ENCODE measurements around the gene TDRD7. TPM values are rescaled to one million over a fixed set of nuclear protein-coding genes. Genes with fewer than 3 reads are reported as not detected.

Gene TDRD7
- total RNA-seq, 3 donors from 2014 or later, result 9.8 to 15.1 (median 14.8) TPM

DNA sequence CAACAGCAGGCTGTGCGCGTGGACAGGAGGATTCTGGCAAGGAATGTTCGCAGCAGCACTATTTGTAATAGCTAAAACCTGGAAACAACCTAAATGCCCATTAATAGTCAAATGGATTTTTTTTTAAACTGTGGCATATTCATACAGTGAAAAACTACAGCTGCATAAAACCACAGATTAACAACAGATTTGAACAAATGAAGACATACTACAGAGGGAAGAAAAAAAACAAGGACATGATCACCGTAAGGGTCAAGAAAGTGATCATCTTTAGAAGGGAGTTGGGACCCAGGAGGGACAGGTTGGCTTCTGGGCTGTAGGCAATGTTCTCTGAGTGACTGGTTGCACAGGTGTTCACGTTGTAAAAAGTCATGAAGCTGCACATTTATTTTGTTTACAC lies 88.4 kb downstream of the TDRD7 start:
- intact Hi-C loops (cut with DNase I; ENCODE audit: low total_unique reads), result no loop called here
- H3K36me3 ChIP-seq, result no peaks in the 10 kb centered on the region
- no peak overlapping the region for H3K27ac ChIP-seq
- H3K4me3 ChIP-seq, result no peak overlapping the region
- H3K9me3 ChIP-seq, result no peaks in the 10 kb centered on the region
- no peaks in the 10 kb centered on the region for H3K4me1 ChIP-seq
- H3K27me3 ChIP-seq, result no peaks in the 10 kb centered on the region
- TF ChIP-seq POLR2A (IDR thresholded peaks at IDR 0.05), result no peak
- TF ChIP-seq, protein P1, sequence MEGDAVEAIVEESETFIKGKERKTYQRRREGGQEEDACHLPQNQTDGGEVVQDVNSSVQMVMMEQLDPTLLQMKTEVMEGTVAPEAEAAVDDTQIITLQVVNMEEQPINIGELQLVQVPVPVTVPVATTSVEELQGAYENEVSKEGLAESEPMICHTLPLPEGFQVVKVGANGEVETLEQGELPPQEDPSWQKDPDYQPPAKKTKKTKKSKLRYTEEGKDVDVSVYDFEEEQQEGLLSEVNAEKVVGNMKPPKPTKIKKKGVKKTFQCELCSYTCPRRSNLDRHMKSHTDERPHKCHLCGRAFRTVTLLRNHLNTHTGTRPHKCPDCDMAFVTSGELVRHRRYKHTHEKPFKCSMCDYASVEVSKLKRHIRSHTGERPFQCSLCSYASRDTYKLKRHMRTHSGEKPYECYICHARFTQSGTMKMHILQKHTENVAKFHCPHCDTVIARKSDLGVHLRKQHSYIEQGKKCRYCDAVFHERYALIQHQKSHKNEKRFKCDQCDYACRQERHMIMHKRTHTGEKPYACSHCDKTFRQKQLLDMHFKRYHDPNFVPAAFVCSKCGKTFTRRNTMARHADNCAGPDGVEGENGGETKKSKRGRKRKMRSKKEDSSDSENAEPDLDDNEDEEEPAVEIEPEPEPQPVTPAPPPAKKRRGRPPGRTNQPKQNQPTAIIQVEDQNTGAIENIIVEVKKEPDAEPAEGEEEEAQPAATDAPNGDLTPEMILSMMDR (IDR thresholded peaks at IDR 0.05), result no peak
- no peak for TF ChIP-seq POLR2AphosphoS5 (IDR thresholded peaks at IDR 0.05)
- no peak for DNase-seq (ENCODE audit: low spot score in 2 of 2)

DNA sequence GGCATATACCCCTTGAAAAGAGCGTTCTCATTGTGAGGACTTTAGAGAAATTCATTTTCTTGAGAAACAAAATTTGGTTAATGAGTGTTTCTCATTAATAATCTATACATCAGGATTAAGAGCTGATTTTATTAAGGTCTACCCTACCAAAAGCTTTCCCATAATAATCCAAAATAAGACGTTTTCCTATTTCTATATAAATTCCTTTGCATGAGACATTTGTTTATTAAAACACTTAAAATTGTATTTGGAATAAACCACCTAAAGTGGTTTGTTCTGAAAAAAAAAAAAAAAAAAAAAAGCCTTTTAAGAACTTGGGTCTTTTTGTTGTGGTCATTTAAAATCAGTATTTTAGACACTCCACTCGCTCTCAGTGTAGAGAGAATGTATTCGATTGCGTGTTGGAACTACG lies 88.9 kb downstream of the TDRD7 start:
- H3K27me3 ChIP-seq, result no peaks in the 10 kb centered on the region
- TF ChIP-seq, protein P1 (IDR thresholded peaks at IDR 0.05), result no peak
- no peak for TF ChIP-seq POLR2AphosphoS5 (IDR thresholded peaks at IDR 0.05)
- TF ChIP-seq POLR2A (IDR thresholded peaks at IDR 0.05), result no peak
- H3K4me3 ChIP-seq, result peak overlapping the region; percentile 66 to 81 (median 76)
- no peaks in the 10 kb centered on the region for H3K36me3 ChIP-seq
- DNase-seq (ENCODE audit: low spot score in 2 of 2), result no peak
- no peak overlapping the region for H3K27ac ChIP-seq
- no peaks in the 10 kb centered on the region for H3K4me1 ChIP-seq
- intact Hi-C loops (cut with DNase I; ENCODE audit: low total_unique reads), result no loop called here
- H3K9me3 ChIP-seq, result no peaks in the 10 kb centered on the region

DNA sequence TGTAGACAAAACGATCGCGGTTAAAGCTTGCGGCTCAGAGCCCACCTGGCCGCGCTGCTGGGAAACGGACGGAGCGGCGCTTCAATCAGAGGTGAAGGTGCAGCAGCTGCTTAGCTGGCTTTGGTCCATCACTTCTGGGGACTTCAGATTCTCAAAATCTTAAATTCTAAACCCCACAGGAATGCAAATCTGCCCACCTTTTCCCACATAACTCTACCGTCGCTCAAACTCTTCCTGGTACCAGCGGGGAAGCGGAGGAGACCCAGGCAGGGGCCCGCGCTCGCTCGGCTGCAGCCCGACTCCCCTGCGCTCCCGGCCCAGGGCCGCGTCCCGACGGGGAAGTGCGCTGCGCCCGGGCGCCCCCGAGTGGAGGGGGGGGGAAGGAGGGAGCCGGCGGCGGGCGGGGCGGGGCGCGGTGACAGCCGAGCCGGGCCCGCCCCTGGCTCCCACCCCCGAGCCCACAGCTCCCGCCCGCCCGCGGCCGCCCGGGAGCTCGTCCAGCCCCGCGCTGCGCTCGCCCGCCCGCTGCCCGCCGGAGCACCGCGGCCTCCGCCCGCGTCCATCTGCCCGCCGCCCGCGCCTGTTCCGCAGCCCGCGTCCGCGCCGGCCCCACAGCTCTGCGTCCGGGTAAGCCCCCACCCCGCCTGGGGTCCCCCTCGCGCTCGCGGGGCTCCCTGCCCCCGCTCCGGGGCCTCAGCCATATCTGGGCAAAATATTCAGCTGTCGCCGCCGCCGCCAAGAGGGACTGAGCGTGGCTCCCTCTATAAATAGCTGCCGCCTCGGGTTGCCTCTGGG lies 89.5 kb downstream of the TDRD7 start, which contains the start of gene TMOD1:
Gene TMOD1, plus strand, starts transcription at position 490 of the 795 bp plus-strand sequence. CDS start 22,523 bp downstream, outside the sequence.
- intact Hi-C loops (cut with DNase I; ENCODE audit: low total_unique reads), result no loop called here
- Histone ChIP-seq H3K4me1 (no peaks in the 10 kb centered on the region), H3K27ac (peak within 1 kb of the TSS; percentile 42 to 71), H3K4me3 (peak within 1 kb of the TSS; percentile 66 to 81 (median 76)), H3K36me3 (no peaks in the 10 kb centered on the region), H3K9me3 (no peaks in the 10 kb centered on the region), H3K27me3 (no peaks in the 10 kb centered on the region)
- no peak for DNase-seq (ENCODE audit: low spot score in 2 of 2)
- TF ChIP-seq, protein P1 (IDR thresholded peaks at IDR 0.05), result no peak
- TF ChIP-seq POLR2AphosphoS5 (IDR thresholded peaks at IDR 0.05), result no peak
- no peak for TF ChIP-seq POLR2A (IDR thresholded peaks at IDR 0.05)

DNA sequence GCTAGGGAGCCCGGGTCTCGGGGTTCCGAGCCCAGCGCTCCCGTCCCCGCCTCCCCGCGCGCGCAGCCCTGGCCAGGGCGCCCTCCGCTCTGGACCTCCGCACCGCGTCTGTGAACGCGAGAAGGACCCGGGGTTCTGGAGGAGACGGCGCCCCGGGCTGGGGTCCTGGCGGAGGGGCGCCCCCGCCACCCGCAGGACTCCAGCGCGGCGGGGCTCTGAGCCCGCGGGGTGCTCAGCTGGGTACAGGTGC lies 90.0 kb downstream of the TDRD7 start:
- no peak for TF ChIP-seq POLR2AphosphoS5 (IDR thresholded peaks at IDR 0.05)
- TF ChIP-seq, protein P1 (IDR thresholded peaks at IDR 0.05), result no peak
- H3K27me3 ChIP-seq, result no peaks in the 10 kb centered on the region
- intact Hi-C loops (cut with DNase I; ENCODE audit: low total_unique reads), result no loop called here
- H3K36me3 ChIP-seq, result no peaks in the 10 kb centered on the region
- no peaks in the 10 kb centered on the region for H3K4me1 ChIP-seq
- no peak for DNase-seq (ENCODE audit: low spot score in 2 of 2)
- peak overlapping the region; percentile 42 to 71 for H3K27ac ChIP-seq
- peak overlapping the region; percentile 66 to 81 (median 76) for H3K4me3 ChIP-seq
- no peaks in the 10 kb centered on the region for H3K9me3 ChIP-seq

DNA sequence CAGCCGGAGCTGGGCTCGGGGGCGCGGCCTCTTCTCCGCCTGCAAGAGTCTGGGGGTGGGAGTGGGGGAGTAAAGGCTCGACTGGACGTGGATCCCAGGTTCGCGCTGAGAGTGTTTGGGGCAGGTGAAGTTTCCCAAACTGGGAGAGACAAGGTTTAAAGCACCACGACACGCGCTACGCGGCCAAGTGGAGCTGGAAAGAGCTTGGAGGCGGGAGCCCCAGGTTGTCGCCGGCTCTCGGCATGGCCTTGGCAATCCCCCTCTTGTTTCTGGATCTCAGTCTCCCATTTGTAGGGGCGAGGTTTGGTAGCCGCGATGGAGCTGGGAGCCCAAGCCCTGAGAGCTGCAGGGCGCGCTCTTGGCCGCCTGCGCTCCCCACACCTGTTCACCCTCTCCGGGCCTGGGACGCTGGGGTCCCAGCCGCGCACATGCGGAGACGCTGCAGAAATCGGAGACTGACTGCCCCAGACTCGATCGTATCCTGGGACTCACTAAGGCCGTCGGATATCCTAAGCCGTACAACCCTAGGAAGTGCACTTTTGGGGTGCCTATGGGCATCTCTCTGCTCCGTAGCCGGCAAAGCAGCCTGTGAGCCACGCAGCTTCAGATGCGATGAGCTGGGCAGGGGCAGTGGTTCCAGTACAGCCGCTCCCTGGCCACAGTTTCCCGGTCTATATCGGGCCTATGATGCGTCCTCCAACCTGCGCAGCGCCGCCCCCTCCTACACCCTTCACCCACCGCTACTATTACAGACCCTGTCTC lies 90.5 kb downstream of the TDRD7 start:
- H3K36me3 ChIP-seq, result no peaks in the 10 kb centered on the region
- no peaks in the 10 kb centered on the region for H3K4me1 ChIP-seq
- intact Hi-C loops (cut with DNase I; ENCODE audit: low total_unique reads), result no loop called here
- no peak for DNase-seq (ENCODE audit: low spot score in 2 of 2)
- H3K4me3 ChIP-seq, result peak overlapping the region; percentile 66 to 81 (median 76)
- peak overlapping the region; percentile 42 to 71 for H3K27ac ChIP-seq
- no peaks in the 10 kb centered on the region for H3K9me3 ChIP-seq
- TF ChIP-seq POLR2AphosphoS5 (IDR thresholded peaks at IDR 0.05) (no peak), POLR2A (IDR thresholded peaks at IDR 0.05) (no peak)
- TF ChIP-seq, protein P1 (IDR thresholded peaks at IDR 0.05), result no peak
- no peaks in the 10 kb centered on the region for H3K27me3 ChIP-seq

Measured in breast epithelium (tissue), 4 donors.